ENCODE results near the gene PCNA.

The PCNA gene

DNA sequence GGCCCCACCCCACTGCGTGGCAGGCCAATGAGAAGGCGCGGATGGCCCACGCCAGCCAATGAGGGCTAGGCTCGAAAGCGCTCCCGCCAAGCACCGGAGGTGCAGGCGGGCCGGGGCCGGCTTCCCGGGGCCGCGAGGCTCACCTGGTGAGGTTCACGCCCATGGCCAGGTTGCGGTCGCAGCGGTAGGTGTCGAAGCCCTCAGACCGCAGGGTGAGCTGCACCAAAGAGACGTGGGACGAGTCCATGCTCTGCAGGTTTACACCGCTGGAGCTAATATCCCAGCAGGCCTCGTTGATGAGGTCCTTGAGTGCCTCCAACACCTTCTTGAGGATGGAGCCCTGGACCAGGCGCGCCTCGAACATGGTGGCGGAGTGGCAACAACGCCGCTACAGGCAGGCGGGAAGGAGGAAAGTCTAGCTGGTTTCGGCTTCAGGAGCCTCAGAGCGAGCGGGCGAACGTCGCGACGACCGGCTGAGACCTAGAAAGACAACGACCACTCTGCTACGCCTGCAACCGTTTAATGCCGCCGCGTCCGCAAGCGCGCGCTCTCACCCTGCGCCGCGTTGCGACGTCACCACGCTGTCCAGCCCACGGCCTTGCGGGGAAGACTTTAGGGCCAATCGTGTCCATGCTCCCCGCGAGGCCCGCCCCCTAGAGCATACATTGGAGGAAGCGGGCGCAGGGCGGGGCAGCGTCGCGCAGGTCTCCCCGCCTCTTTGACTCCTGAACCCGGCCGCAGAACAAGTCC lies at the start of gene PCNA:
Gene PCNA, minus strand, starts transcription at position 524 of the 750 bp plus-strand sequence. Its CDS starts 160 bp downstream, at position 364.
- DNase-seq = peak; percentile 98

DNA sequence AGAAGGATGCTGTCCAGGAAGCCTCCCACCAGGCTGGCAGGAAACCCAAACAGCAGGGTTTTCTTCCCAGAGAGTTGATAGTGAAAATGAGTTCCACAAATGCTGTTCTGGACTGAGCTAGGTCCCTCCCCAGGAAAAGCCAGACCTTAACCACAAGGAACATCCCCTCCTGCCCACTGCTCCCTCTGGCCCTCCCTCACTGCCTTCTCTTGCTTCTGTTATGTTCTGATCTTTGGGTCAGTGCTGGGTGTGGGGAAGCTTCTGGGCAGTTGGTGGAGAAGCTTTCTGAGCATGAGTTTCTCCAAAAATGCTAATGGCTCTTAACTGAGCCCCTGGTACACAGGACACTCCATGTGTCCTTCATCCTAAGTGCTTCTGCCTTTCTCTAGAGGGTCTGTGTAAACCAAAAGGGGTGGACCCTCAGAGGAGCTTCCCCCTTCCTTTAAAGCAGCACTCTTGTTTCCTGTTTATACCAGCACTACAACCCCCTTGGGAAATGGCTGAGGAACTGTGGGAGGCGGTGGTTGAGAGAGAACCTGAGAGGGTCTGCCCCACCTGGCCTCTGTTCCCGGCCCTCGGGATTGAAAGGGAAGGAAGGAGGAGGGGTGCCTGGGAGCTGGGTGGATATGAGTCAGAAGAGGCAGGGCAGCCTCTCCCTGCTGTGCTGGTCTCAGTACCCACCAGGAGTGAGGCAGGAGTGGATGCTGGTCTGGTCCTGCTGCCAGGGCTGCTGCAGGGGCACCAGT lies 49.1 kb upstream of the PCNA start:
- no peak for DNase-seq

DNA sequence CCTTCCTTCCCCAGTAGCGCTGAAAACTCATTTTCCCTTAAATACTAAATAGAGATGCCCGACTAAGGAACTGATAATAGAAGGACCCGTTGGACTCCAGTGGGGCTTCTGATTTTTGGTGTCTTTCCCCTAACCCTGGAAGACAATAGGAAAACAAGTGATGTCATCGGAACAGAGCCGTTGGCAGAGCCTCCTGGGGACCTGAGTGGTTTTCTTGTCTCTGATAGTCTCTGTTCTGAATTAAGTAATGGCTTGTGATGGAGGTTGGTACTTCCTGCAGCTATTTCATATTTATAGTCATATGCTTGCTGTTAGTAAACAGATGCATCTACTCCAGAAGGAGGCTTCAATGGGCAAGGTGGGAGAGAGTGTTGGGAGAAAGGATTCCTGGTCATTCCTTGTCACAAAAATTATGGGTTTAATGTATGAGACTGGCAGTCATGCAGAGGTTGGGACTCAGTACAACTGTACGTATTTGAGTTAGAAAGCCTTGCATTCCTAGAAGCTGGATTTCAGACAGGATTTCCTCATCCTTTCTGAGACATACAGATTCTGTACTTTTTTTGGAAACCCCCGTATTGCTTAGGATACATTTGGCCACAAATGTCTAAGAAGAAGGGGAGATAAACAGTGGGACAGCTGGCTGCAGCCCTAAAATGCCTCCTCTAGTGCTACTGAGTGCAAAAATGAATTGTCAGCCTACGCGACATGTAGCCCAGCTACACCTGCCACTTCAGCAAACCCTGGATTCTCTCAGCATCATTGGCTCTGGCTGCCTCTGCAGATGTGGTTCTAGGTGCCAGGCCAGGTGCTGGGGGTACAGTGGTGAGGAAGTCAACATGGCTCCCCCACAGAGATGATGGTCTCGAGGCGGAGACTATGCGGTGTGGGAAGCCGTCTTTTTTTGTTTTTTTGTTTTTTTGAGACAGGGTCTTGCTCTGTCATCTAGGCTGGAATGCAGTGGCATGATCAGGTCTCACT lies 45.2 kb upstream of the PCNA start:
- no peak for DNase-seq

- DNase-seq = no peak
Measured at GRCh38 chr20:5161536-5162164, 41.9 kb upstream of the PCNA start.

GRCh38 chr20:5160882-5161281 lies 41.1 kb upstream of the PCNA start:
- no peak for DNase-seq

- no peak for DNase-seq
Measured at GRCh38 chr20:5159928-5160327, 40.2 kb upstream of the PCNA start.

DNA sequence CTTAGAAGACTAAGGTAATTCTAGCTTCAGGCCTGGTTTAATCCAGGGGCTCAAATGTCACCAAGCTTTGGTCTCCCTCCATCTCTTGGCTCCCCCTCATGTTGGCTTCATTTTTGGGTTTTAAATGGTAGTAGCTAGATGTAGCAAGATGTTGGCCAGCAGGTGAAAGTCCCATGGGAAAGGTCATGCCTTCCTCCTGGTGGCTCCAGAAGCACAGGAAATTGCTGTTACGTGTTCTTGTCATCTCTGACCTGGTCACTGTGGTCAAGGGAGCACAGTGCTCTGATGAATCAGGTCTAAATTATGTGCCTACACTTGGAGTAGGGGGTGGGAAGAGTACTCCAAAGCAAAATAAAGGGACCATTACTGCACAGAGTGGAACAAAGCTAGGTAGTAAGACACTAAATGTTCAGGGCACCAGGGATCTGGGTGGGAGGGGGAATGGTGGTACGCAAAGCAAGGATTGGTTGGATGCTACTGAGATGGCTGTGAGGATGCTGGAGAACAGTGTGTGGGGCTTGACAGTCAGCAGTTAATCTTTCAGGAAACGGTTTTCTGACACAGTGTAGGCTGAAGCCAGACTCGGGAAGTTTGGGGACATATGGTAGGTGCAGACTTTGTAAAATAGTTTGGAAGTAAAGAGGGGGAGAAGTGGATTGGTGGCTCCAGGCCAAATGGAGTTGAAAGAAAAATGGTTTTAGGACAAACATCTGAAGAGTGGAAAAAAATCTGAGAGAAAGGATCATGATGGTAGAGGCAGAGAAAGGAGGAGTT lies 37.1 kb upstream of the PCNA start:
- no peak for DNase-seq

DNA sequence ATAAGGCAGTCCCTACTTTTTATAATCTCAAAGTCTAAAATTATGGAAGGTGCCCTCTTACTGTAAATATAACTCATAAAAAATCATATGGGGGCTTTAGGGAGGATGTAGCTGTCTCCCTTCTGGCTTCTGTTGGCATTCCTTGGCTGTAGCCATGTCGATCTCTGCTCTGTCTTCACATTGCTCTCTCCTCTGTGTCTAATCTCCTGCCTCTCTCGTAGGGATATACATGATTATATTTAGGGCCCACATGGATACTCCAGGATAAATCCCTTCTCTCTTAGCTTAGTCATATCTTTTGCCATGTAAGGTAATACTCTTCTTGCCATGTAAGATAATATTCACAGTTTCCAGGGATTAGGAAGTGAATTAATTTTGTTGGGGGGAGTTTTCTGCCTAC lies 35.6 kb upstream of the PCNA start:
- no peak for DNase-seq

DNA sequence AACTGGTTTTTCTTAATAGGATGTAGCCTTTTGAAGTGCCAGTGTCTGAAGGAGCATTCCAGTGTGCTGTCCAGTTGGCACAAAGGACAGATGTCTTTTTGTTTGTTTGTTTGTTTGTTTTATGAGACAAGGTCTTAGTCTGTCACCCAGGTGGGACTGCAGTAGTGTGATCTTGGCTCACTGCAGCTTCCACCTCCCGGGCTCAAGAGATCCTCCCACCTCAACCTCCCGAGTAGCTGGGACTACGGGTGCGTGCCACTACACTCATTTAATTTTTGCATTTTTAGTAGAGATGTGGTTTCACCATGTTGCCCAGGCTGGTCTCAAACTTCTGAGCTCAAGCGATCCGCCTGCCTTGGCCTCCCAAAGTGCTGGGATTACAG lies 34.8 kb upstream of the PCNA start:
- no peak for DNase-seq

GRCh38 chr20:5153612-5154542 lies 34.1 kb upstream of the PCNA start:
- DNase-seq = no peak

DNA sequence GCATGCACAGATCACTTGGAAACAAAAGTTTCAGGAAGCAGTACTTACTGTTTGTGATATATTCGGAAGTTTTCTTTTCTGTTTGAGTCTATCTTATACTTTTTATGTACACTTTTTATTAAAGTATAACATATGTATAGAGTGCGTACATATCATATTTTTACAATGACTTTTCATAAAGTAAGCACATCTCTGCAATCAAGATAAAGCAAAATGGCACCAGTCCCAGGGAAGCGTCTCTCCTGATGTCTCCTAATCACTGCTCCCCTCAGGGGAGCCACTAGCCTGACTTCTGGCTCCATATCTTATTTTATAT lies 33.4 kb upstream of the PCNA start:
- DNase-seq = no peak

- no peak for DNase-seq
Measured at GRCh38 chr20:5150226-5151076, 30.7 kb upstream of the PCNA start.

- no peak for DNase-seq
Measured at GRCh38 chr20:5149892-5150225, 30.1 kb upstream of the PCNA start.

GRCh38 chr20:5148581-5148980 lies 28.8 kb upstream of the PCNA start:
- no peak for DNase-seq

- no peak for DNase-seq
Measured at GRCh38 chr20:5146871-5147592, 27.3 kb upstream of the PCNA start.

GRCh38 chr20:5146099-5146668 lies 26.4 kb upstream of the PCNA start:
- DNase-seq = no peak

DNA sequence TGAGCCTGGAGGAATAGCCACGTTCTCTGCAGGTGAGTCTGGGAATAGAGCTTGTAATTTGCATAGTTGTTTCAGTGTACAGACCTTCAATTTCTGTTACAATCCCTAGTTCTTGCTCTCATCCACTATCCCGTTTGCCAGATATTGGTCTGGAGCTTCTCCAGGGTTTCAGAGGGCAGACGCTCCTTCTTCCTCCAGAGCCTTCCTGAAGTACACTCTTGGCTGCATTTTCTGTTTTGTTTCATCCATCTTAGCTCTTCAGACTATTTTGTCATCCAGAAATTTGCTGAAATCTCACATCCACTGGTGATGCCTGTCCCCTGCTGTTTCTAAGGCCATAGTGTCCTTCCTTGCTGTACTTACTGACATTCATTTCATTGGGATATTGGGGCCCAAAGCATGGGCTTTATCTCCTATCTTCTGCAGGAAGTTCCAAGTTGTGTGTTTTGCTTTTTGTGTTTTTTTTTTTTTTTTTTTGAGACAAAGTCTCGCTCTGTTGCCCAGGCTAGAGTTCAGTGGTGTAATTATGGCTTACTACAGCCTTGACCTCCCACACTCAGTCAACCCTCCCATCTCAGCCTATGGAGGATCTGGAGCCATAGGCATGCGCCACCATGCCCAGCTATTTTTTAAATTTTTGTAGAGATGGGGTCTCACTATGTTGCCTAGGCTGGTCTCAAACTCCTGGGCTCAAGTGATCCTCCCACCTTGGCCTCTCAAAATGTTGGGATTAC lies 25.8 kb upstream of the PCNA start:
- DNase-seq = no peak

GRCh38 chr20:5143851-5144250 lies 24.1 kb upstream of the PCNA start:
- DNase-seq = no peak
